HG02943 (cell line): ENCODE data around the gene DHCR24.

Experiments used
- ATAC-seq: cut with Tn5 transposase; IDR thresholded peaks from one replicate; pipeline ENCODE4 v1.9.1; 2021; ENCODE audit warnings: mild to moderate bottlenecking, low read depth, moderate library complexity; ENCODE audit not compliant: unreplicated experiment

Gene DHCR24

GRCh38 chr1:54805466-54805865, 81.5 kb downstream of the DHCR24 start:
- no peak for ATAC-seq

- ATAC-seq: no peak
These were observed 82.4 kb downstream of the DHCR24 start for GRCh38 chr1:54804471-54805132.

GRCh38 chr1:54803761-54804470, 83.1 kb downstream of the DHCR24 start:
- no peak for ATAC-seq

- peak; percentile 88 for ATAC-seq
These were observed 85.9 kb downstream of the DHCR24 start, which contains the start of gene TTC22 for GRCh38 chr1:54800899-54801759. Gene TTC22, minus strand, starts transcription at chr1:54801323. Its CDS starts 160 bp downstream, at chr1:54801163.

- ATAC-seq: no peak
These were observed 86.7 kb downstream of the DHCR24 start for GRCh38 chr1:54800041-54800898.
